Measurements from ENCODE around the gene GPR35. TPM values are rescaled to one million over a fixed set of nuclear protein-coding genes. Genes with fewer than 3 reads are reported as not detected.

The GPR35 gene
- total and polyA plus RNA-seq, 2 of the 13 experiments (the other 11 are each of a cell fraction or from before 2014, with no cell fraction given) = 27.1 to 44.2 TPM

DNA sequence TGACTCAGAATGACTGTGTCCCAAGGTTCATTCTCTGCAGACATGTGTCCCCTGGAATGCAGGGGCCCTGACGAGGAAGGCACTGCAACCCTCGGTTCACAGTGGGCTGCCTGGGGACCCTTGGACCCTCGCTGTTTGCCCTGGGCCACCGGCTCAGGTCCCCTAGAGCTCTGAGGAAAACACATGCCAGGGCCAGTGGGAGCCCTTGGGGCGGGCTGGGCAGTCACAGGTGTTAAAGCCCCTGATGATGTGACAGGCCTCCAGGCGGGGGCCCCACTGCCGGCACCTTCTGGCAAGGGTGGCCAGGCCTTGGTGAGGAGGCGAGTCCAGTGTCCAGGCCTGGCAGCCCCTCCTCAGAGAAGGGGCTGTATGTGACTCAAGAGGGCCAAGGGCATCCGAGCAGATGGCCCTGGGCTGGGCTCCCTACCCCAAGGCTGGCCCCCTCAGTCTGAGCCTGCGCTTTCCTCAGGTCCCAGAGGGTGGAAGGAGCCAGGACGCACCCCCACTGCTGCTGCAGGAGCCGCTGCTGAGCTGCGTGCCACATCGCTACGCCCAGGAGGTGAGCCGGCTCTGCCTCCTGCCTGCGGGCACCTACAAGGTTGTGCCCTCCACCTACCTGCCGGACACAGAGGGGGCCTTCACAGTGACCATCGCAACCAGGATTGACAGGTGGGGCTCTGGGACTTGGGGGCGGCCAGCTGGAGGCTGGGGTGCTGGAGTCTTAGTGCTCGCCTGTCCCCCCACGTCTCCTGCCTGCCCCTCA lies 27.7 kb upstream of the GPR35 start (continued):
- TF ChIP-seq, protein P1, sequence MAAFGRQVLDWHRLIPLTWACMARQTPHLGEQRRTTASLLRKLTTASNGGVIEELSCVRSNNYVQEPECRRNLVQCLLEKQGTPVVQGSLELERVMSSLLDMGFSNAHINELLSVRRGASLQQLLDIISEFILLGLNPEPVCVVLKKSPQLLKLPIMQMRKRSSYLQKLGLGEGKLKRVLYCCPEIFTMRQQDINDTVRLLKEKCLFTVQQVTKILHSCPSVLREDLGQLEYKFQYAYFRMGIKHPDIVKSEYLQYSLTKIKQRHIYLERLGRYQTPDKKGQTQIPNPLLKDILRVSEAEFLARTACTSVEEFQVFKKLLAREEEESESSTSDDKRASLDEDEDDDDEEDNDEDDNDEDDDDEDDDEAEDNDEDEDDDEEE (CRISPR knock-in tag; IDR thresholded peaks at IDR 0.05) = 0 out of 2 replicates have a peak, but pooled peaks have one; percentile 28
- no peak for TF ChIP-seq TRIM24 (CRISPR knock-in tag; IDR thresholded peaks at IDR 0.05)
- peak; percentile 56; the same call in 1 of the 2 replicates for TF ChIP-seq ZNF772 (CRISPR knock-in tag; IDR thresholded peaks at IDR 0.05)
- peak; percentile 55 for TF ChIP-seq BCL6 (CRISPR knock-in tag; IDR thresholded peaks at IDR 0.05)
- TF ChIP-seq, protein P2, sequence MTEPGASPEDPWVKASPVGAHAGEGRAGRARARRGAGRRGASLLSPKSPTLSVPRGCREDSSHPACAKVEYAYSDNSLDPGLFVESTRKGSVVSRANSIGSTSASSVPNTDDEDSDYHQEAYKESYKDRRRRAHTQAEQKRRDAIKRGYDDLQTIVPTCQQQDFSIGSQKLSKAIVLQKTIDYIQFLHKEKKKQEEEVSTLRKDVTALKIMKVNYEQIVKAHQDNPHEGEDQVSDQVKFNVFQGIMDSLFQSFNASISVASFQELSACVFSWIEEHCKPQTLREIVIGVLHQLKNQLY (CRISPR knock-in tag; IDR thresholded peaks at IDR 0.05) = peak; percentile 34; the same call in 1 of the 2 replicates
- TF ChIP-seq ZNF430 (CRISPR knock-in tag; IDR thresholded peaks at IDR 0.05) = peak; percentile 73; the same call in 1 of the 2 replicates
- no peak for TF ChIP-seq ZNF879 (CRISPR knock-in tag; IDR thresholded peaks at IDR 0.05)
- peak; percentile 4 for TF ChIP-seq HNRNPLL (IDR thresholded peaks at IDR 0.05; ENCODE audit: low read depth, low read length, poor library complexity, severe bottlenecking)
- no peak for TF ChIP-seq ZNF724P (CRISPR knock-in tag; IDR thresholded peaks at IDR 0.05; ENCODE audit: borderline replicate concordance)
- TF ChIP-seq, protein P3, sequence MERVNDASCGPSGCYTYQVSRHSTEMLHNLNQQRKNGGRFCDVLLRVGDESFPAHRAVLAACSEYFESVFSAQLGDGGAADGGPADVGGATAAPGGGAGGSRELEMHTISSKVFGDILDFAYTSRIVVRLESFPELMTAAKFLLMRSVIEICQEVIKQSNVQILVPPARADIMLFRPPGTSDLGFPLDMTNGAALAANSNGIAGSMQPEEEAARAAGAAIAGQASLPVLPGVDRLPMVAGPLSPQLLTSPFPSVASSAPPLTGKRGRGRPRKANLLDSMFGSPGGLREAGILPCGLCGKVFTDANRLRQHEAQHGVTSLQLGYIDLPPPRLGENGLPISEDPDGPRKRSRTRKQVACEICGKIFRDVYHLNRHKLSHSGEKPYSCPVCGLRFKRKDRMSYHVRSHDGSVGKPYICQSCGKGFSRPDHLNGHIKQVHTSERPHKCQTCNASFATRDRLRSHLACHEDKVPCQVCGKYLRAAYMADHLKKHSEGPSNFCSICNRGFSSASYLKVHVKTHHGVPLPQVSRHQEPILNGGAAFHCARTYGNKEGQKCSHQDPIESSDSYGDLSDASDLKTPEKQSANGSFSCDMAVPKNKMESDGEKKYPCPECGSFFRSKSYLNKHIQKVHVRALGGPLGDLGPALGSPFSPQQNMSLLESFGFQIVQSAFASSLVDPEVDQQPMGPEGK (CRISPR knock-in tag; IDR thresholded peaks at IDR 0.05) = peak; percentile 67; the same call in 1 of the 2 replicates
- TF ChIP-seq, protein P4, sequence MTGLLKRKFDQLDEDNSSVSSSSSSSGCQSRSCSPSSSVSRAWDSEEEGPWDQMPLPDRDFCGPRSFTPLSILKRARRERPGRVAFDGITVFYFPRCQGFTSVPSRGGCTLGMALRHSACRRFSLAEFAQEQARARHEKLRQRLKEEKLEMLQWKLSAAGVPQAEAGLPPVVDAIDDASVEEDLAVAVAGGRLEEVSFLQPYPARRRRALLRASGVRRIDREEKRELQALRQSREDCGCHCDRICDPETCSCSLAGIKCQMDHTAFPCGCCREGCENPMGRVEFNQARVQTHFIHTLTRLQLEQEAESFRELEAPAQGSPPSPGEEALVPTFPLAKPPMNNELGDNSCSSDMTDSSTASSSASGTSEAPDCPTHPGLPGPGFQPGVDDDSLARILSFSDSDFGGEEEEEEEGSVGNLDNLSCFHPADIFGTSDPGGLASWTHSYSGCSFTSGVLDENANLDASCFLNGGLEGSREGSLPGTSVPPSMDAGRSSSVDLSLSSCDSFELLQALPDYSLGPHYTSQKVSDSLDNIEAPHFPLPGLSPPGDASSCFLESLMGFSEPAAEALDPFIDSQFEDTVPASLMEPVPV (CRISPR knock-in tag; IDR thresholded peaks at IDR 0.05) = peak; percentile 27; the same call in 1 of the 2 replicates
- peak; percentile 30; the same call in 1 of the 2 replicates for TF ChIP-seq FOXJ3 (CRISPR knock-in tag; IDR thresholded peaks at IDR 0.05; ENCODE audit: borderline replicate concordance)
- 0 out of 2 replicates have a peak, but pooled peaks have one; percentile 56 for TF ChIP-seq ZNF747 (CRISPR knock-in tag; IDR thresholded peaks at IDR 0.05; ENCODE audit: borderline replicate concordance)
- no peak for TF ChIP-seq NONO (IDR thresholded peaks at IDR 0.05)
- TF ChIP-seq NONO (CRISPR knock-in tag; conservative IDR thresholded peaks at IDR 0.05) = peak; percentile 84
- peak; percentile 52 for TF ChIP-seq ZEB1 (IDR thresholded peaks at IDR 0.05; ENCODE audit: insufficient replicate concordance, low read depth)
- peak; percentile 96 for TF ChIP-seq KDM6A (CRISPR knock-in tag; IDR thresholded peaks at IDR 0.05; ENCODE audit: low read depth)
- TF ChIP-seq, protein P5, sequence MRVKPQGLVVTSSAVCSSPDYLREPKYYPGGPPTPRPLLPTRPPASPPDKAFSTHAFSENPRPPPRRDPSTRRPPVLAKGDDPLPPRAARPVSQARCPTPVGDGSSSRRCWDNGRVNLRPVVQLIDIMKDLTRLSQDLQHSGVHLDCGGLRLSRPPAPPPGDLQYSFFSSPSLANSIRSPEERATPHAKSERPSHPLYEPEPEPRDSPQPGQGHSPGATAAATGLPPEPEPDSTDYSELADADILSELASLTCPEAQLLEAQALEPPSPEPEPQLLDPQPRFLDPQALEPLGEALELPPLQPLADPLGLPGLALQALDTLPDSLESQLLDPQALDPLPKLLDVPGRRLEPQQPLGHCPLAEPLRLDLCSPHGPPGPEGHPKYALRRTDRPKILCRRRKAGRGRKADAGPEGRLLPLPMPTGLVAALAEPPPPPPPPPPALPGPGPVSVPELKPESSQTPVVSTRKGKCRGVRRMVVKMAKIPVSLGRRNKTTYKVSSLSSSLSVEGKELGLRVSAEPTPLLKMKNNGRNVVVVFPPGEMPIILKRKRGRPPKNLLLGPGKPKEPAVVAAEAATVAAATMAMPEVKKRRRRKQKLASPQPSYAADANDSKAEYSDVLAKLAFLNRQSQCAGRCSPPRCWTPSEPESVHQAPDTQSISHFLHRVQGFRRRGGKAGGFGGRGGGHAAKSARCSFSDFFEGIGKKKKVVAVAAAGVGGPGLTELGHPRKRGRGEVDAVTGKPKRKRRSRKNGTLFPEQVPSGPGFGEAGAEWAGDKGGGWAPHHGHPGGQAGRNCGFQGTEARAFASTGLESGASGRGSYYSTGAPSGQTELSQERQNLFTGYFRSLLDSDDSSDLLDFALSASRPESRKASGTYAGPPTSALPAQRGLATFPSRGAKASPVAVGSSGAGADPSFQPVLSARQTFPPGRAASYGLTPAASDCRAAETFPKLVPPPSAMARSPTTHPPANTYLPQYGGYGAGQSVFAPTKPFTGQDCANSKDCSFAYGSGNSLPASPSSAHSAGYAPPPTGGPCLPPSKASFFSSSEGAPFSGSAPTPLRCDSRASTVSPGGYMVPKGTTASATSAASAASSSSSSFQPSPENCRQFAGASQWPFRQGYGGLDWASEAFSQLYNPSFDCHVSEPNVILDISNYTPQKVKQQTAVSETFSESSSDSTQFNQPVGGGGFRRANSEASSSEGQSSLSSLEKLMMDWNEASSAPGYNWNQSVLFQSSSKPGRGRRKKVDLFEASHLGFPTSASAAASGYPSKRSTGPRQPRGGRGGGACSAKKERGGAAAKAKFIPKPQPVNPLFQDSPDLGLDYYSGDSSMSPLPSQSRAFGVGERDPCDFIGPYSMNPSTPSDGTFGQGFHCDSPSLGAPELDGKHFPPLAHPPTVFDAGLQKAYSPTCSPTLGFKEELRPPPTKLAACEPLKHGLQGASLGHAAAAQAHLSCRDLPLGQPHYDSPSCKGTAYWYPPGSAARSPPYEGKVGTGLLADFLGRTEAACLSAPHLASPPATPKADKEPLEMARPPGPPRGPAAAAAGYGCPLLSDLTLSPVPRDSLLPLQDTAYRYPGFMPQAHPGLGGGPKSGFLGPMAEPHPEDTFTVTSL (CRISPR knock-in tag; IDR thresholded peaks at IDR 0.05; ENCODE audit: borderline replicate concordance) = peak; percentile 52; the same call in 1 of the 2 replicates
